Upper lobe of left lung (tissue), 6 donors: Measurements from ENCODE around the gene PRR3. TPM values are rescaled to one million over a fixed set of nuclear protein-coding genes. Genes with fewer than 3 reads are reported as not detected.
A peak's percentile ranks its signal among the peaks of the same experiment; 100 is the strongest.

Experiments used
- ATAC-seq, 2 donors: fragments of 200-7000 bp; cut with Tn5 transposase; one replicate each; pipeline ENCODE4 v1.9.1; 2022; ENCODE audit warnings: mild to moderate bottlenecking in 2 of 2, moderate library complexity in 2 of 2; ENCODE audit not compliant: low FRiP score in 2 of 2
- DNase-seq, 2 donors: peaks; one replicate each; pipeline ENCODE4 v3.0.0-alpha.2; 2019 to 2020
- H3K27ac ChIP-seq, 4 donors: fragments of 200-600 bp; sonication (generic); one replicate each; pipeline ENCODE4 v1.5.1; 2016 to 2019
- H3K27me3 ChIP-seq, 4 donors: fragments of 200-600 bp; sonication (generic); one replicate each; pipeline ENCODE4 v1.5.1; 2017 to 2019
- H3K36me3 ChIP-seq, 4 donors: fragments of 200-600 bp; sonication (generic); one replicate each; pipeline ENCODE4 v1.5.1; 2016 to 2019
- H3K4me1 ChIP-seq, 4 donors: fragments of 200-600 bp; sonication (generic); one replicate each; pipeline ENCODE4 v1.5.1; 2018 to 2019
- H3K4me3 ChIP-seq, 4 donors: fragments of 200-600 bp; sonication (generic); one replicate each; pipeline ENCODE4 v1.5.1; 2017 to 2019; ENCODE audit warnings: mild to moderate bottlenecking in 2 of 4, moderate library complexity in 1 of 4
- H3K9me3 ChIP-seq, 4 donors: fragments of 200-600 bp; sonication (generic); one replicate each; pipeline ENCODE4 v1.5.1; 2018 to 2019
- CTCF ChIP-seq, 6 experiments: fragments of 450-650 bp in 4 of 6; fragments of 200-600 bp in 2 of 6; sonication (generic) in 2 of 6; IDR thresholded peaks; one replicate each; pipeline ENCODE4 v1.5.1; 2016 to 2019; ENCODE audit warnings: antibody characterized with exemption in 6 of 6
- EP300 ChIP-seq, 4 donors: sonication (generic); formaldehyde crosslinking; IDR thresholded peaks; one replicate each; pipeline ENCODE4 v1.5.1; 2017; ENCODE audit warnings: antibody characterized with exemption in 4 of 4, control low read depth in 2 of 4
- POLR2A ChIP-seq, 4 donors: fragments of 450-650 bp; IDR thresholded peaks; one replicate each; pipeline ENCODE4 v1.5.1; 2016 to 2017; ENCODE audit warnings: antibody characterized with exemption in 4 of 4, mild to moderate bottlenecking in 2 of 4
- POLR2AphosphoS5 ChIP-seq, 2 donors: sonication (generic); formaldehyde crosslinking; IDR thresholded peaks; one replicate each; pipeline ENCODE4 v1.5.1; 2017; ENCODE audit warnings: antibody characterized with exemption in 2 of 2
- WGBS, 2 donors: methylation state at CpG; one replicate each; pipeline ENCODE4 v1.1.5; 2017 to 2018; 5-methylcytosine and 5-hydroxymethylcytosine counted together
- total RNA-seq, 6 donors: library from RNA; depleted of rRNA in 4 of 6; stranded (reverse); fragments of >200 nt in 4 of 6; gene quantifications; one replicate each; pipeline versions ENCODE4 v1.1.0 to v1.2.1, GENCODE V29; 2016 to 2021
- donor health status: DM: no; HTN: no; CAD: no; lungs with moderate emphysema.
- donor health status: DM: no; HTN: yes; CAD: no; lungs with severe emphysema.

The PRR3 gene
- total RNA-seq, 6 donors from 2014 or later = 6.0 to 13.6 (median 7.0) TPM

GRCh38 chr6:30601815-30602641 is 44.9 kb downstream of the PRR3 start:
- Histone ChIP-seq H3K4me3 (no peak overlapping the region), H3K4me1 (peaks cover 0 to 6% (median 0%) of the 10 kb centered on the region in 4 donors), H3K27me3 (no peaks in the 10 kb centered on the region), H3K27ac (no peak overlapping the region), H3K36me3 (peaks cover 57 to 69% (median 67%) of the 10 kb centered on the region in 4 donors), H3K9me3 (no peaks in the 10 kb centered on the region)
- peak in 1 of 2 donors; percentile 78 for DNase-seq
- TF ChIP-seq POLR2AphosphoS5 (IDR thresholded peaks at IDR 0.05) (no peak), CTCF (IDR thresholded peaks at IDR 0.05) (no peak), POLR2A (IDR thresholded peaks at IDR 0.05) (no peak), EP300 (IDR thresholded peaks at IDR 0.05) (no peak)
- peak in 1 of 2 donors; percentile 49 for ATAC-seq
- 86 to 91% methylated on average over 6 to 38 of the region's 39 CpGs for WGBS, 2 donors

GRCh38 chr6:30603961-30604360 is 46.9 kb downstream of the PRR3 start:
- no peak overlapping the region for H3K4me3 ChIP-seq
- no peak overlapping the region for H3K27ac ChIP-seq
- DNase-seq (no peak), ATAC-seq (no peak)
- no peaks in the 10 kb centered on the region for H3K9me3 ChIP-seq
- peaks cover 72 to 88% (median 85%) of the 10 kb centered on the region in 4 donors for H3K36me3 ChIP-seq
- TF ChIP-seq CTCF (IDR thresholded peaks at IDR 0.05) (no peak), POLR2A (IDR thresholded peaks at IDR 0.05) (no peak), POLR2AphosphoS5 (IDR thresholded peaks at IDR 0.05) (no peak)
- 95 to 96% methylated on average over 13 of the region's 13 CpGs for WGBS, 2 donors
- H3K27me3 ChIP-seq = no peaks in the 10 kb centered on the region
- H3K4me1 ChIP-seq = peaks cover 0 to 4% (median 0%) of the 10 kb centered on the region in 4 donors

GRCh38 chr6:30610065-30610464 is 53.0 kb downstream of the PRR3 start:
- peak overlapping the region in 1 of 4 donors; percentile 39 for H3K27ac ChIP-seq
- H3K36me3 ChIP-seq = peaks cover 34 to 58% (median 43%) of the 10 kb centered on the region in 4 donors
- no peaks in the 10 kb centered on the region for H3K27me3 ChIP-seq
- whole genome bisulfite sequencing, 2 donors = 84 to 89% methylated on average over 4 of the region's 4 CpGs
- ATAC-seq (no peak), DNase-seq (no peak)
- no peak overlapping the region for H3K4me3 ChIP-seq
- no peak for TF ChIP-seq POLR2AphosphoS5 (IDR thresholded peaks at IDR 0.05)
- no peak for TF ChIP-seq CTCF (IDR thresholded peaks at IDR 0.05)
- no peak for TF ChIP-seq POLR2A (IDR thresholded peaks at IDR 0.05)
- TF ChIP-seq EP300 (IDR thresholded peaks at IDR 0.05) = no peak
- peaks cover 32 to 50% (median 37%) of the 10 kb centered on the region in 4 donors for H3K4me1 ChIP-seq
- H3K9me3 ChIP-seq = no peaks in the 10 kb centered on the region

GRCh38 chr6:30611150-30611855 is 54.2 kb downstream of the PRR3 start:
- no peak overlapping the region for H3K4me3 ChIP-seq
- TF ChIP-seq CTCF (IDR thresholded peaks at IDR 0.05) (no peak), EP300 (IDR thresholded peaks at IDR 0.05) (no peak), POLR2A (IDR thresholded peaks at IDR 0.05) (no peak), POLR2AphosphoS5 (IDR thresholded peaks at IDR 0.05) (no peak)
- H3K27ac ChIP-seq = peak overlapping the region in 2 of 4 donors; percentile 16 to 74
- ATAC-seq (no peak), DNase-seq (no peak)
- H3K27me3 ChIP-seq = no peaks in the 10 kb centered on the region
- H3K4me1 ChIP-seq = peaks cover 32 to 50% (median 37%) of the 10 kb centered on the region in 4 donors
- 77% methylated on average over 9 of the region's 9 CpGs for whole genome bisulfite sequencing, 2 donors
- peaks cover 26 to 53% (median 33%) of the 10 kb centered on the region in 4 donors for H3K36me3 ChIP-seq
- H3K9me3 ChIP-seq = no peaks in the 10 kb centered on the region
